GM12891 (cell line): Measurements from ENCODE around the gene ZNF195. TPM values are rescaled to one million over a fixed set of nuclear protein-coding genes. Genes with fewer than 3 reads are reported as not detected.
"Not testable (repeated sequence)": the region's sequence is repeated elsewhere in the genome, so short reads cannot be mapped to it uniquely, and the experiment has no call there.

Source experiments
- DNase-seq: peaks from one replicate; pipeline ENCODE4 v3.0.0; 2011; ENCODE audit warnings: low spot score; ENCODE audit not compliant: insufficient read length
- FAIRE-seq: peaks from 2 replicates; lab custom pipeline; 2011; peaks lifted over from hg19 to GRCh38; lab: Jason Lieb, UNC
- PAX5 ChIP-seq: IDR thresholded peaks from 2 replicates; pipeline ENCODE4 v1.6.1; 2011; ENCODE audit warnings: low read length, moderate library complexity, mild to moderate bottlenecking; ENCODE audit not compliant: insufficient read depth, severe bottlenecking
- POLR2A ChIP-seq: IDR thresholded peaks from 2 replicates; pipeline ENCODE4 v1.6.1; 2011; ENCODE audit warnings: low read depth, low read length, control low read depth
- POLR2AphosphoS5 ChIP-seq: IDR thresholded peaks from 2 replicates; pipeline ENCODE4 v1.6.1; 2011; ENCODE audit warnings: low read depth, low read length, control low read depth
- POU2F2 ChIP-seq: IDR thresholded peaks from 2 replicates; pipeline ENCODE4 v1.6.1; 2011; ENCODE audit warnings: low read depth, mild to moderate bottlenecking, control low read depth, low read length, moderate library complexity
- SPI1 ChIP-seq: IDR thresholded peaks from 2 replicates; pipeline ENCODE4 v1.6.1; 2011; ENCODE audit warnings: low read depth, low read length, control low read depth
- TAF1 ChIP-seq: IDR thresholded peaks from 2 replicates; pipeline ENCODE4 v1.6.1; 2011; ENCODE audit warnings: low read depth, low read length, control low read depth
- polyA plus RNA-seq: library from polyadenylated mRNA; unstranded; fragments of >200 nt; gene quantifications from one replicate; pipeline ENCODE4 v1.2.1, GENCODE V29; 2012; ENCODE audit warnings: low read depth, missing spikeins, inconsistent platforms; ENCODE audit not compliant: missing spikeins

ZNF195 gene
- 15.7 TPM for polyA plus RNA-seq

DNA sequence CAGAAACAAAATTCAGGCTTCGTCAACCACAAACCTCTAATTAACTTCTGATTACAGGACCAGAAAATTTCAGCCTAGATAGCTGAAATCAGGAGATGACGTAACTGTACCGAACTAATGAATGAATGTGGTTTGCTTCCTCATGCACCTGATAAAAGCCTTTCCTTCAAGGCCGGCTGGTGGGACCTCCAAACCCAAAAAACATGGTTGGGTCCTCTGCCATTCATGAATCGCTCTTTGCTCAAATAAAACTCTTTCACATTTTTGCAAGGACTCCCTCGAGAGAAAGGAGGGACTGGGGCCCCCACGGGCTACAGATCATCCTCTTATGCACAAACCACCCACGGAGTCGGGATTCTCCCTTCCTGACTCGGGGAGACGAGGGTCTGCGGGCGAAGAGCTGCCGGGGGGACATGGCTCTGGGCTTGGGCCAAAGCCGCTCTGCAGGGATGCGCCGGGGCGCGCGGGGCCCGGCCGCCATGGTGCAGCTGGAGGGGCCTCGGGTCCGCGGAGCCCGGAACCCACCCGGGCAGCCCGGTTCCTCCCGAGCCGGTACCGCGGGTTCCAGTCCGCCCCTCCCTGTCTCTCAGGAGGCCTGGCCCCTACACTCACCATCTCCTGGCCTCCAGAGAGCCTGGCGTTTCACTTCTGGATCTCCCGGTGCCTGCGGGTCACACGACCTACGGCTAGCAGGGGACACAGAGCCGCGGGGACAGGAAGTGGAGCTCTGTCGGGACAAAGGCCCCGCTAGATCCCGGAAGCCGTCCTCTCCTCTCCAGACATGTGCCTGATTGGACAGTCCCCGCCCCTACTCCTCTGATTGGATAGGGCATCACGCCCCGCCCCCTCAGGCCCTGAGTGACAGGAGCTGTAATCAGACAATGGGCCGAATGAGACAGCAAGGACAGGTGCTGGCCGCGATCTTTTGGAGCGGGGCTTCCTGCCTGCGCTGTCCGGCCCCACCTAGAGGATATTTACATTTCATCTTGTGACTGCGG lies at the start of gene ZNF195:
ZNF195 (minus strand) TSS at position 721 of the 998 bp plus-strand sequence; CDS start at position 615, 106 bp downstream.
- FAIRE-seq (peak; percentile 93), DNase-seq (peak; percentile 95)
- TF ChIP-seq POLR2A: peak; percentile 90
- no peak for TF ChIP-seq PAX5
- peak; percentile 66; the same call in 1 of the 2 replicates for TF ChIP-seq POU2F2
- peak; percentile 94 for TF ChIP-seq POLR2AphosphoS5
- TF ChIP-seq TAF1: peak; percentile 87
- TF ChIP-seq SPI1: peak; percentile 48; the same call in 1 of the 2 replicates

GRCh38 chr11:3428076-3428475 lies 49.1 kb upstream of the ZNF195 start:
- not testable (repeated sequence) for FAIRE-seq, DNase-seq

DNA sequence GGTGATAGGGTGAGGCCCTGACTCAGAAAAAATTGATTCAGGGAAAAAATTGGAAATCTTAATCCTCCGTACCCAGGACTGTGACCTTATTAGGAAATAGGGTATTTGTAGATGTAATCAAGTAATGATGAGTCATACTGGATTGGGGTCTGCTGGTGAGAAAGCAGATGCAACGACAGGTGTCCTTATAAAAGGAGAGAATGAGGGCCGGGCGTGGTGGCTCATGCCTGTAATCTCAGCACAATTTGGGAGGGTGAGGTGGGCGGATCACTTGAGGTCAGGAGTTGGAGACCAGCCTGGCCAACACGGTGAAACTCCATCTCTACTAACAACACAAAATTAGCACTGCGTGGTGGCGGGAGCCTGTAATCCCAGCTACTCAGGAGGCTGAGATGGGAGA lies 47.6 kb upstream of the ZNF195 start:
- DNase-seq, FAIRE-seq: not testable (repeated sequence)

DNA sequence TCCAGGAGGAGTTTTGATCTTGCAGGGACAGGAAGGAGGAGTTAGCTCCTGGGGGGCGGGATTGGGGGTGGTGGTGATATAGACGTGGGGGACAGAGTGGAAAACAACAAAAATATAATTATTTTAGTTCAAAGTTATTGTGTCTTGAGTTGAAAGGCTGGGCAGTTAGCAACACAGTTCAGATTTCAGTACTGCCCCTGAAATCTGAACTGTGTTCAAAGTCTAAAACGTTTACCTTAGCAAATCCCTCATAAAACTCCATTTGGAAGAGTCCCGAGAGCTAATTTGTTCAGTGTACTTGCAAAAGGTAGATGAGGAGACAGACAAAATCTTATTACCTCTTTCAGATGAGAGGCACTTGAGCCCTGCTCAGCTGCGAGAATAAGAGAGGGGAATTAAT lies 45.0 kb upstream of the ZNF195 start:
- not testable (repeated sequence) for DNase-seq, FAIRE-seq

- peak; percentile 25 for DNase-seq
Observed at GRCh38 chr11:3423138-3423731, 44.3 kb upstream of the ZNF195 start.

GRCh38 chr11:3422380-3423137 lies 43.6 kb upstream of the ZNF195 start:
- DNase-seq: peak; percentile 67
- peak; percentile 16 for FAIRE-seq

More at GRCh38 chr11:3423138-3423731, 44.3 kb upstream of the ZNF195 start:
- not testable (repeated sequence) for FAIRE-seq

- DNase-seq, FAIRE-seq: not testable (repeated sequence)
Observed at GRCh38 chr11:3421608-3422379, 42.8 kb upstream of the ZNF195 start.

- not testable (repeated sequence) for FAIRE-seq, DNase-seq
Observed at GRCh38 chr11:3420281-3421042, 41.5 kb upstream of the ZNF195 start.

GRCh38 chr11:3419496-3419895 lies 40.5 kb upstream of the ZNF195 start:
- not testable (repeated sequence) for FAIRE-seq, DNase-seq

GRCh38 chr11:3417047-3417446 lies 38.1 kb upstream of the ZNF195 start:
- not testable (repeated sequence) for FAIRE-seq, DNase-seq

GRCh38 chr11:3415301-3415700 lies 36.4 kb upstream of the ZNF195 start:
- DNase-seq, FAIRE-seq: not testable (repeated sequence)

- not testable (repeated sequence) for DNase-seq, FAIRE-seq
Observed at GRCh38 chr11:3413666-3414065, 34.7 kb upstream of the ZNF195 start.
